B cell (primary cell): ENCODE measurements around the gene COQ9. TPM values are rescaled to one million over a fixed set of nuclear protein-coding genes. Genes with fewer than 3 reads are reported as not detected.

Experiments
- ATAC-seq: fragments of 200-7000 bp; cut with Tn5 transposase; one replicate; pipeline ENCODE4 v1.10.0; 2021; ENCODE audit warnings: low read depth, mild to moderate bottlenecking, moderate number of reproducible peaks, moderate library complexity
- CTCF ChIA-PET: fragments of 350-600 bp; sonication (Branson Sonifier 250); formaldehyde crosslinking; loops from one replicate; lab custom pipeline; 2021; ENCODE audit warnings: antibody characterized with exemption, inconsistent platforms; lab: Charles Lee
- POLR2A ChIA-PET: fragments of 350-600 bp; sonication (Branson Sonifier 250); formaldehyde crosslinking; loops from one replicate; lab custom pipeline; 2021; ENCODE audit warnings: antibody characterized with exemption; lab: Charles Lee
- DNase-seq: peaks from one replicate; pipeline ENCODE4 v3.0.0; 2013
- H2AFZ ChIP-seq: 2 replicates; pipeline ENCODE4 v1.6.1; 2012; ENCODE audit warnings: mild to moderate bottlenecking, low read depth, low read length; ENCODE audit not compliant: insufficient read depth, poor library complexity, severe bottlenecking
- H3K27ac ChIP-seq, 2 donors: 1 replicate in 1 of 2; 2 replicates in 1 of 2; pipeline ENCODE4 v1.5.1; 2012 to 2013; ENCODE audit warnings: low read length in 2 of 2, mild to moderate bottlenecking in 2 of 2, moderate library complexity in 1 of 2
- H3K27me3 ChIP-seq, 4 experiments: fragments of 200-600 bp in 1 of 4; sonication (generic) in 1 of 4; replicated peaks in 1 of 4; 1 replicate in 2 of 4; 2 replicates in 2 of 4; pipeline versions ENCODE4 v1.6.1 to v1.7.0; 2013 to 2016; ENCODE audit warnings: low read length in 3 of 4, mild to moderate bottlenecking in 2 of 4, mixed read lengths in 1 of 4, moderate library complexity in 1 of 4; ENCODE audit not compliant: insufficient read depth in 4 of 4, control insufficient read depth in 3 of 4; ENCODE audit errors: control extremely low read depth in 1 of 4
- H3K36me3 ChIP-seq, 2 experiments: replicated peaks in 1 of 2; 1 replicate in 1 of 2; 2 replicates in 1 of 2; pipeline versions ENCODE4 v1.6.1 to v1.7.1; 2013; ENCODE audit warnings: low read length in 1 of 2; ENCODE audit not compliant: insufficient read depth in 2 of 2, control insufficient read depth in 1 of 2; ENCODE audit errors: control extremely low read depth in 1 of 2, extremely low read depth in 1 of 2
- H3K4me1 ChIP-seq, 2 donors: fragments of 200-600 bp in 1 of 2; sonication (generic) in 1 of 2; 1 replicate in 1 of 2; 2 replicates in 1 of 2; pipeline versions ENCODE4 v1.5.1 to v1.6.1; 2013 to 2017; ENCODE audit warnings: low read length in 2 of 2; ENCODE audit not compliant: control insufficient read depth in 2 of 2, insufficient read depth in 2 of 2
- H3K4me2 ChIP-seq: replicated peaks from 2 replicates; pipeline ENCODE3; 2012; ENCODE audit warnings: mild to moderate bottlenecking, low read depth, low read length; ENCODE audit not compliant: poor library complexity, severe bottlenecking
- H3K4me3 ChIP-seq, 5 experiments: fragments of 200-600 bp in 1 of 5; sonication (generic) in 1 of 5; 1 replicate in 3 of 5; 2 replicates in 2 of 5; pipeline versions ENCODE4 v1.5.1 to v1.7.0; 2011 to 2016; ENCODE audit warnings: low read length in 4 of 5, mild to moderate bottlenecking in 4 of 5, low read depth in 2 of 5, control low read depth in 1 of 5, moderate library complexity in 1 of 5; ENCODE audit not compliant: insufficient read depth in 1 of 5; ENCODE audit errors: control extremely low read depth in 1 of 5, extremely low read depth in 1 of 5
- H3K79me2 ChIP-seq: fragments of 200-600 bp; sonication (generic); one replicate; pipeline ENCODE4 v1.6.0; 2016; ENCODE audit warnings: low read length; ENCODE audit not compliant: control insufficient read depth, insufficient read depth
- H3K9ac ChIP-seq: fragments of 200-600 bp; sonication (generic); 2 replicates; pipeline ENCODE4 v1.6.1; 2017; ENCODE audit warnings: mild to moderate bottlenecking, low read length, moderate library complexity
- H3K9me3 ChIP-seq, 3 donors: one replicate each; pipeline versions ENCODE4 v1.6.1 to v1.7.1; 2013; ENCODE audit warnings: low read length in 2 of 3; ENCODE audit not compliant: control insufficient read depth in 2 of 3, insufficient read depth in 1 of 3; ENCODE audit errors: control extremely low read depth in 1 of 3
- H4K20me1 ChIP-seq: 2 replicates; pipeline ENCODE4 v1.6.0; 2012; ENCODE audit warnings: mild to moderate bottlenecking, low read length; ENCODE audit not compliant: insufficient read depth, control insufficient read depth, poor library complexity, severe bottlenecking
- H3K27ac Mint-ChIP-seq: one replicate; pipeline ENCODE4 v1.8.0; 2021; ENCODE audit warnings: mixed read lengths
- H3K27me3 Mint-ChIP-seq: one replicate; pipeline ENCODE4 v1.8.0; 2021; ENCODE audit warnings: mixed read lengths
- H3K4me1 Mint-ChIP-seq: one replicate; pipeline ENCODE4 v1.8.0; 2021; ENCODE audit warnings: mixed read lengths
- H3K4me3 Mint-ChIP-seq: one replicate; pipeline ENCODE4 v1.8.0; 2021; ENCODE audit warnings: mixed read lengths
- H3K9me3 Mint-ChIP-seq: one replicate; pipeline ENCODE4 v1.8.0; 2022; ENCODE audit warnings: mixed read lengths; ENCODE audit not compliant: insufficient read depth
- CTCF ChIP-seq: fragments of 200-600 bp; IDR thresholded peaks from one replicate; pipeline ENCODE4 v1.8.0; 2022; ENCODE audit warnings: antibody characterized with exemption, mild to moderate bottlenecking
- EZH2 ChIP-seq: IDR thresholded peaks from 2 replicates; pipeline ENCODE4 v1.6.1; 2012; ENCODE audit warnings: borderline replicate concordance, low read depth, mild to moderate bottlenecking, moderate library complexity, low read length; ENCODE audit not compliant: insufficient read depth, poor library complexity, severe bottlenecking
- WGBS: methylation state at CpG from one replicate; pipeline ENCODE4 v1.1.5; 2013; ENCODE audit warnings: missing lambda C conversion rate; ENCODE audit not compliant: insufficient coverage; 5-methylcytosine and 5-hydroxymethylcytosine counted together
- intact Hi-C: fragments of 100-400 bp; cut with micrococcal nuclease; formaldehyde crosslinking; loops from one replicate; pipeline ENCODE4 v1.10.0; 2022
- polyA plus RNA-seq: library from polyadenylated mRNA; depleted of rRNA; stranded (reverse); fragments of >200 nt; gene quantifications from 2 replicates; pipeline ENCODE4 v1.2.3, GENCODE V29; 2012
- total RNA-seq, 2 donors: library from RNA; stranded (reverse); fragments of 120-200 nt in 1 of 2; gene quantifications; 1 replicate in 1 of 2; 2 replicates in 1 of 2; pipeline versions ENCODE4 v1.2.3 to v1.2.4, GENCODE V29; 2013 to 2022

Gene COQ9
- total and polyA plus RNA-seq, 2 donors (not counting 1 experiment from before 2014, with no cell fraction given), result 41.5 to 53.0 TPM

DNA sequence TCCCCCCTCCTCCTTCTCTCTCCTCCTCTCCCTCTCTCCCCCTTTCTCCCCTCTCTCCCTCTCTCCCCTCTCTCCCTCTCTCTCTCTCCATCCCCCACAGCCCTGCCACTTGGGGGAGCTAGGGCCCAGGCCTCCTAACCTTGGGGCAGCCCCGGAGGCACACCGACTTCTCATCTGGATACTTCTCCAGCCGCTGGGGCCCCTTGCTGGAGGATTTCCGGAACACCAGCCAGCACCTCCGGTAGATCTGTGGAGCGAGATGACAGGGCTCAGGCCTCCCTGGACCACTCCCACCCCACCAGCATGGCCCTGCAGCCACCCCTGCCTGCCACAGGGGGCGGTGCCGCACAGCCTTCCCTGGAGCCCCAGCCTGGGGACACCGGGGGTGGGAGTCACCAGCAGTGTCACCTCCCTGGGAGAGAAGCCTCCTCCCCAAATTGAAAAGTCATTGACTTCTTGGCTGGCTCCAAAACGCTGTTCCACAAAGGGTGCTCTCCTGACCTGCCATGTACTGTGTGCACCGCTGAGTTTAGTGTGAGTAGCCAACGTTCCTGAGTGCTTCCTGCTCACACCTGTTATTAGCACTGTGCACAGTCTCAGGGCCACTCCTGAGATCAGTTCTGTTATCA is 28.5 kb downstream of the COQ9 start:
- peaks cover 0 to 13% (median 0%) of the 10 kb centered on the region in 4 experiments for H3K27me3 ChIP-seq
- H3K9me3 ChIP-seq, result no peaks in the 10 kb centered on the region
- H3K4me1 ChIP-seq, result peaks cover 33 to 48% of the 10 kb centered on the region in 2 donors
- ChIA-PET POLR2A (interaction anchor here (0.8 kb wide), 1 partner anchor 28 kb away, joined by 17 read pairs; no protein-coding TSS in a partner anchor), CTCF (interaction anchor here (0.6 to 2.2 kb wide), 8 partner anchors 10 to 293 kb away, joined by 3 to 14 read pairs (median 4); partner anchors contain the start of genes CCDC102A, DOK4 and POLR2C)
- H3K9ac ChIP-seq, result peak overlapping the region; percentile 34
- Mint-ChIP-seq H3K4me1 (peaks cover 33% of the 10 kb centered on the region), H3K9me3 (no peaks in the 10 kb centered on the region), H3K27ac (peak overlapping the region; percentile 7), H3K27me3 (peaks cover 9% of the 10 kb centered on the region), H3K4me3 (peak overlapping the region; percentile 65)
- H3K27ac ChIP-seq, result no peak overlapping the region
- peak; percentile 78 for DNase-seq
- H3K4me2 ChIP-seq, result peak overlapping the region; percentile 57
- TF ChIP-seq CTCF (peak; percentile 87), EZH2 (no peak)
- intact Hi-C loops, result loop anchor here (5.0 kb wide), 1 partner anchor 101 kb away; no protein-coding TSS in a partner anchor
- peak; percentile 93 for ATAC-seq
- peaks cover 0 to 17% of the 10 kb centered on the region in 2 experiments for H3K36me3 ChIP-seq
- WGBS, result 0% methylated on average over 12 of the region's 12 CpGs
- H3K79me2 ChIP-seq, result no peaks in the 10 kb centered on the region
- H3K4me3 ChIP-seq, result no peak overlapping the region
- peak overlapping the region; percentile 18 for H2AFZ ChIP-seq
- no peaks in the 10 kb centered on the region for H4K20me1 ChIP-seq
